IMR-90 (cell line): ENCODE measurements around the gene GM2A. TPM values are rescaled to one million over a fixed set of nuclear protein-coding genes. Genes with fewer than 3 reads are reported as not detected.

Experiments used
- ATAC-seq: fragments of 200-7000 bp; cut with Tn5 transposase; 2 replicates; pipeline ENCODE4 v1.9.1; 2020; ENCODE audit warnings: low read depth, mild to moderate bottlenecking, moderate library complexity
- BruUV-seq: library from RNA; stranded (reverse); fragments of 400-500 nt; replicated peaks from 2 replicates; lab custom pipeline; 2021; lab: Mats Ljungman, UMichigan
- CTCF ChIA-PET: fragments of 300-600 bp; formaldehyde crosslinking; extraction: SDS; loops from one replicate; lab custom pipeline; 2021; ENCODE audit warnings: antibody characterized with exemption; lab: Yijun Ruan, JAX
- POLR2A ChIA-PET: fragments of 300-600 bp; sonication (Branson Sonifier 250); formaldehyde crosslinking; loops from one replicate; lab custom pipeline; 2022; ENCODE audit warnings: antibody characterized with exemption; ENCODE audit not compliant: unreplicated experiment; lab: Charles Lee
- DNase-seq: peaks from one replicate; pipeline ENCODE4 v3.0.0; 2013
- H2AFZ ChIP-seq: replicated peaks from 2 replicates; pipeline ENCODE3; 2013; ENCODE audit warnings: low read length, mild to moderate bottlenecking; ENCODE audit not compliant: poor library complexity
- H2AK5ac ChIP-seq: 2 replicates; pipeline ENCODE4 v1.6.1; 2013; ENCODE audit warnings: low read depth, low read length, inconsistent platforms
- H2AK9ac ChIP-seq: replicated peaks from 2 replicates; pipeline ENCODE3; 2013; ENCODE audit warnings: mild to moderate bottlenecking, low read depth, low read length, moderate library complexity; ENCODE audit not compliant: poor library complexity
- H2BK120ac ChIP-seq: 2 replicates; pipeline ENCODE4 v1.6.1; 2013; ENCODE audit warnings: low read depth, low read length, inconsistent platforms
- H2BK15ac ChIP-seq: 3 replicates; pipeline ENCODE4 v1.6.1; 2013; ENCODE audit warnings: low read depth, low read length, inconsistent platforms
- H2BK20ac ChIP-seq: 2 replicates; pipeline ENCODE4 v1.6.1; 2013; ENCODE audit warnings: low read depth, mild to moderate bottlenecking, inconsistent platforms, low read length, moderate library complexity
- H2BK5ac ChIP-seq: 2 replicates; pipeline ENCODE4 v1.6.1; 2013; ENCODE audit warnings: mild to moderate bottlenecking, low read depth, low read length, inconsistent platforms; ENCODE audit not compliant: poor library complexity, severe bottlenecking
- H3K14ac ChIP-seq: replicated peaks from 2 replicates; pipeline ENCODE4 v1.6.1; 2013; ENCODE audit warnings: low read depth, low read length, inconsistent platforms
- H3K18ac ChIP-seq: 2 replicates; pipeline ENCODE4 v1.6.1; 2013; ENCODE audit warnings: low read depth, low read length, control low read depth
- H3K23ac ChIP-seq: 2 replicates; pipeline ENCODE4 v1.6.1; 2013; ENCODE audit warnings: low read depth, low read length, inconsistent platforms
- H3K27ac ChIP-seq: 2 replicates; pipeline ENCODE4 v1.5.1; 2013; ENCODE audit warnings: mild to moderate bottlenecking, control low read depth, low read length; ENCODE audit not compliant: insufficient read depth
- H3K27me3 ChIP-seq: 2 replicates; pipeline ENCODE4 v1.6.1; 2013; ENCODE audit warnings: low read length; ENCODE audit not compliant: control insufficient read depth, insufficient read depth
- H3K36me3 ChIP-seq: 2 replicates; pipeline ENCODE4 v1.6.1; 2013; ENCODE audit warnings: low read length, mixed read lengths; ENCODE audit not compliant: control insufficient read depth, insufficient read depth
- H3K4ac ChIP-seq: 2 replicates; pipeline ENCODE4 v1.6.1; 2013; ENCODE audit warnings: low read depth, low read length, inconsistent platforms
- H3K4me1 ChIP-seq: 2 replicates; pipeline ENCODE4 v1.6.1; 2013; ENCODE audit warnings: low read length, mixed read lengths; ENCODE audit not compliant: control insufficient read depth, insufficient read depth
- H3K4me2 ChIP-seq: 2 replicates; pipeline ENCODE4 v1.6.1; 2013; ENCODE audit warnings: low read depth, mild to moderate bottlenecking, control low read depth, low read length, moderate library complexity
- H3K4me3 ChIP-seq: 2 replicates; pipeline ENCODE4 v1.5.1; 2013; ENCODE audit warnings: low read depth, mild to moderate bottlenecking, control low read depth, low read length, moderate library complexity; ENCODE audit not compliant: insufficient read depth
- H3K56ac ChIP-seq: 2 replicates; pipeline ENCODE4 v1.6.1; 2013; ENCODE audit warnings: low read length, inconsistent platforms; ENCODE audit not compliant: insufficient read depth; ENCODE audit errors: extremely low read depth
- H3K79me1 ChIP-seq, 2 experiments: 2 replicates each; pipeline ENCODE4 v1.6.1; 2013; ENCODE audit warnings: low read length in 2 of 2, inconsistent platforms in 1 of 2, low read depth in 1 of 2
- H3K9ac ChIP-seq: 2 replicates; pipeline ENCODE4 v1.6.1; 2013; ENCODE audit warnings: low read depth, low read length, control low read depth
- H3K9me1 ChIP-seq: 2 replicates; pipeline ENCODE4 v1.6.1; 2013; ENCODE audit warnings: low read length, inconsistent platforms; ENCODE audit not compliant: insufficient read depth
- H3K9me3 ChIP-seq: 2 replicates; pipeline ENCODE4 v1.6.1; 2013; ENCODE audit warnings: low read length; ENCODE audit not compliant: control insufficient read depth, insufficient read depth
- H4K20me1 ChIP-seq: 2 replicates; pipeline ENCODE4 v1.6.1; 2013; ENCODE audit warnings: low read length, inconsistent platforms; ENCODE audit not compliant: insufficient read depth
- H4K5ac ChIP-seq: 2 replicates; pipeline ENCODE4 v1.6.1; 2013; ENCODE audit warnings: mild to moderate bottlenecking, low read depth, low read length, control low read depth
- H4K8ac ChIP-seq, 2 experiments: 2 replicates each; pipeline ENCODE4 v1.6.1; 2013; ENCODE audit warnings: low read depth in 2 of 2, low read length in 2 of 2, control low read depth in 1 of 2, inconsistent platforms in 1 of 2
- H4K91ac ChIP-seq: 2 replicates; pipeline ENCODE4 v1.6.1; 2013; ENCODE audit warnings: low read depth, low read length, inconsistent platforms; ENCODE audit not compliant: insufficient read depth
- BHLHE40 ChIP-seq: fragments of 150-350 bp; IDR thresholded peaks from 2 replicates; pipeline ENCODE4 v1.6.1; 2016; ENCODE audit warnings: mild to moderate bottlenecking, low read depth, low read length
- CEBPB ChIP-seq: IDR thresholded peaks from 2 replicates; pipeline ENCODE4 v1.6.1; 2012; ENCODE audit warnings: low read depth, low read length, improper control_type of control experiment
- CHD1 ChIP-seq: IDR thresholded peaks from 2 replicates; pipeline ENCODE4 v1.6.1; 2012; ENCODE audit warnings: low read depth, low read length, improper control_type of control experiment
- CTCF ChIP-seq: conservative IDR thresholded peaks from 2 replicates; pipeline ENCODE4 v1.5.1; 2012; ENCODE audit warnings: mild to moderate bottlenecking, low read depth, low read length, improper control_type of control experiment
- MAZ ChIP-seq: IDR thresholded peaks from 2 replicates; pipeline ENCODE4 v1.6.1; 2012; ENCODE audit warnings: low read depth, mild to moderate bottlenecking, low read length, improper control_type of control experiment, moderate library complexity, borderline replicate concordance
- NFE2L2 ChIP-seq: fragments of 150-350 bp; IDR thresholded peaks from 2 replicates; pipeline ENCODE4 v1.6.1; 2016; ENCODE audit warnings: low read depth, mild to moderate bottlenecking, low read length
- POLR2A ChIP-seq: IDR thresholded peaks from 2 replicates; pipeline ENCODE4 v1.6.1; 2012; ENCODE audit warnings: mild to moderate bottlenecking, low read depth, low read length
- RAD21 ChIP-seq: IDR thresholded peaks from 2 replicates; pipeline ENCODE4 v1.6.1; 2012; ENCODE audit warnings: low read length, improper control_type of control experiment
- RCOR1 ChIP-seq: IDR thresholded peaks from 2 replicates; pipeline ENCODE4 v1.6.1; 2012; ENCODE audit warnings: mild to moderate bottlenecking, low read length, improper control_type of control experiment; ENCODE audit not compliant: insufficient replicate concordance
- RFX5 ChIP-seq: IDR thresholded peaks from 2 replicates; pipeline ENCODE4 v1.8.0; 2012; ENCODE audit warnings: low read depth, mild to moderate bottlenecking, low read length, moderate library complexity
- SMC3 ChIP-seq: fragments of 150-350 bp; IDR thresholded peaks from 2 replicates; pipeline ENCODE4 v1.6.1; 2016; ENCODE audit warnings: low read depth, mild to moderate bottlenecking, antibody characterized with exemption, low read length, moderate library complexity
- USF2 ChIP-seq: fragments of 150-350 bp; IDR thresholded peaks from 2 replicates; pipeline ENCODE4 v1.6.1; 2017; ENCODE audit warnings: mild to moderate bottlenecking, antibody characterized with exemption, low read length, low read depth
- WGBS, 2 experiments: methylation state at CpG; one replicate each; pipeline versions ENCODE4 v1.1.5 to v1.1.7; 2013; ENCODE audit warnings: missing lambda C conversion rate in 2 of 2; ENCODE audit not compliant: insufficient read length in 1 of 2; ENCODE audit errors: extremely low coverage in 2 of 2; 5-methylcytosine and 5-hydroxymethylcytosine counted together
- dilution Hi-C: fragments of 300-500 bp; cut with HindIII; formaldehyde crosslinking; loops from one replicate; pipeline ENCODE4 v1.14.3; 2018; ENCODE audit warnings: low sequenced_read_pairs; ENCODE audit not compliant: unreplicated experiment
- in situ Hi-C: fragments of 300-500 bp; cut with MboI; formaldehyde crosslinking; loops from 3 replicates; pipeline ENCODE4 v1.14.3; 2019; ENCODE audit warnings: low sequenced_read_pairs, inconsistent platforms, mixed read lengths
- intact Hi-C: fragments of 100-400 bp; cut with micrococcal nuclease; formaldehyde crosslinking; loops from 2 replicates; pipeline ENCODE4 v1.10.0; 2022
- polyA plus RNA-seq, 3 experiments: library from polyadenylated mRNA; depleted of rRNA; stranded (reverse); fragments of >200 nt; gene quantifications; 2 replicates each; pipeline ENCODE4 v1.2.3, GENCODE V29; 2012; ENCODE audit warnings: low replicate concordance in 1 of 3
- total RNA-seq: library from RNA; depleted of rRNA; stranded (reverse); fragments of >200 nt; gene quantifications from 2 replicates; pipeline ENCODE4 v1.2.3, GENCODE V29; 2012
- TF ChIP-seq, protein P1 (sequence below): fragments of 150-350 bp; IDR thresholded peaks from 2 replicates; pipeline ENCODE4 v1.6.1; 2016; ENCODE audit warnings: low read depth, mild to moderate bottlenecking, low read length, moderate library complexity, borderline replicate concordance

The GM2A gene
- total and polyA plus RNA-seq, 2 of the 4 experiments (the other 2 are of a cell fraction): 13.8 to 18.5 TPM

GRCh38 chr5:151258201-151258611, 5.2 kb downstream of the GM2A start:
- no peaks in the 10 kb centered on the region for H4K20me1 ChIP-seq
- H3K9me1 ChIP-seq: peaks cover 5% of the 10 kb centered on the region; the same call in 1 of the 2 replicates
- dilution Hi-C loops: no loop called here
- H4K91ac ChIP-seq: no peak overlapping the region
- H3K4ac ChIP-seq: no peak overlapping the region
- no peak overlapping the region for H2AK9ac ChIP-seq
- H2AFZ ChIP-seq: no peak overlapping the region
- H3K56ac ChIP-seq: no peak overlapping the region
- H3K23ac ChIP-seq: no peak overlapping the region
- no peak overlapping the region; the same call in 1 of the 2 replicates for H2AK5ac ChIP-seq
- TF ChIP-seq NFE2L2 (no peak), RFX5 (no peak), MAZ (no peak), BHLHE40 (no peak), SMC3 (no peak), USF2 (no peak), CTCF (no peak), CHD1 (no peak), RAD21 (no peak), CEBPB (no peak), RCOR1 (no peak), POLR2A (no peak)
- TF ChIP-seq, protein P1, sequence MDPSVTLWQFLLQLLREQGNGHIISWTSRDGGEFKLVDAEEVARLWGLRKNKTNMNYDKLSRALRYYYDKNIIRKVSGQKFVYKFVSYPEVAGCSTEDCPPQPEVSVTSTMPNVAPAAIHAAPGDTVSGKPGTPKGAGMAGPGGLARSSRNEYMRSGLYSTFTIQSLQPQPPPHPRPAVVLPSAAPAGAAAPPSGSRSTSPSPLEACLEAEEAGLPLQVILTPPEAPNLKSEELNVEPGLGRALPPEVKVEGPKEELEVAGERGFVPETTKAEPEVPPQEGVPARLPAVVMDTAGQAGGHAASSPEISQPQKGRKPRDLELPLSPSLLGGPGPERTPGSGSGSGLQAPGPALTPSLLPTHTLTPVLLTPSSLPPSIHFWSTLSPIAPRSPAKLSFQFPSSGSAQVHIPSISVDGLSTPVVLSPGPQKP: no peak
- no peak overlapping the region for H3K18ac ChIP-seq
- WGBS, 2 experiments: 89% methylated on average over 6 of the region's 7 CpGs; no CpG with 5 or more reads in 1 of the 2 experiments
- no TSS peak for BruUV-seq
- peaks cover 0 to 5% of the 10 kb centered on the region in 2 experiments; a peak in 2 of 4 replicates for H3K79me1 ChIP-seq
- H3K14ac ChIP-seq: no peak overlapping the region
- H3K4me1 ChIP-seq: no peaks in the 10 kb centered on the region; the same call in 1 of the 2 replicates
- ATAC-seq (no peak), DNase-seq (no peak)
- H2BK20ac ChIP-seq: no peak overlapping the region
- in situ Hi-C loops: no loop called here
- intact Hi-C loops: no loop called here
- no peak overlapping the region for H3K4me3 ChIP-seq
- H3K36me3 ChIP-seq: no peaks in the 10 kb centered on the region
- no peak overlapping the region for H2BK15ac ChIP-seq
- no peak overlapping the region for H3K27ac ChIP-seq
- no peak overlapping the region for H2BK120ac ChIP-seq
- H3K4me2 ChIP-seq: no peak overlapping the region
- POLR2A ChIA-PET: no interaction called here
- no peak overlapping the region for H4K8ac ChIP-seq
- H3K9me3 ChIP-seq: no peaks in the 10 kb centered on the region
- H2BK5ac ChIP-seq: no peak overlapping the region
- no peak overlapping the region for H4K5ac ChIP-seq
- H3K27me3 ChIP-seq: no peaks in the 10 kb centered on the region
- CTCF ChIA-PET: interaction anchor here (0.7 to 0.9 kb wide), 2 partner anchors 19 to 20 kb away, joined by 3 to 4 read pairs; no protein-coding TSS in a partner anchor
- no peak overlapping the region for H3K9ac ChIP-seq
